ENCODE results near the gene GRM5. TPM values are rescaled to one million over a fixed set of nuclear protein-coding genes. Genes with fewer than 3 reads are reported as not detected.

The GRM5 gene
- total RNA-seq, 3 donors from 2014 or later, result not detected

GRCh38 chr11:88569342-88569741 lies 496.4 kb downstream of the GRM5 start:
- ATAC-seq (no peak), DNase-seq (no peak)
- Histone ChIP-seq H3K36me3 (ENCODE audit: low read depth) (no peaks in the 10 kb centered on the region), H3K9me3 (no peaks in the 10 kb centered on the region), H3K4me3 (no peak overlapping the region), H3K4me1 (ENCODE audit: low read depth) (no peaks in the 10 kb centered on the region)
- no peak for TF ChIP-seq CTCF (IDR thresholded peaks at IDR 0.05)
- intact Hi-C loops (cut with DNase I, micrococcal nuclease), result no loop called here

GRCh38 chr11:88555829-88556202 lies 510.0 kb downstream of the GRM5 start:
- ATAC-seq, result no peak
- no peak overlapping the region for H3K4me3 ChIP-seq
- no peaks in the 10 kb centered on the region for H3K9me3 ChIP-seq
- TF ChIP-seq CTCF (IDR thresholded peaks at IDR 0.05), result no peak
- intact Hi-C loops (cut with DNase I, micrococcal nuclease), result no loop called here
- no peak for DNase-seq
- no peaks in the 10 kb centered on the region for H3K4me1 ChIP-seq (ENCODE audit: low read depth)
- no peaks in the 10 kb centered on the region for H3K36me3 ChIP-seq (ENCODE audit: low read depth)

GRCh38 chr11:88555018-88555828 lies 510.6 kb downstream of the GRM5 start:
- intact Hi-C loops (cut with DNase I, micrococcal nuclease), result no loop called here
- Histone ChIP-seq H3K4me1 (ENCODE audit: low read depth) (no peaks in the 10 kb centered on the region), H3K36me3 (ENCODE audit: low read depth) (no peaks in the 10 kb centered on the region), H3K9me3 (no peaks in the 10 kb centered on the region), H3K4me3 (no peak overlapping the region)
- ATAC-seq (peak; percentile 45), DNase-seq (peak in 1 of 3 donors; percentile 23)
- no peak for TF ChIP-seq CTCF (IDR thresholded peaks at IDR 0.05)

- Histone ChIP-seq H3K36me3 (ENCODE audit: low read depth) (no peaks in the 10 kb centered on the region), H3K4me1 (ENCODE audit: low read depth) (no peaks in the 10 kb centered on the region), H3K4me3 (no peak overlapping the region), H3K9me3 (no peaks in the 10 kb centered on the region)
- ATAC-seq, result no peak
- intact Hi-C loops (cut with DNase I, micrococcal nuclease), result no loop called here
- no peak for TF ChIP-seq CTCF (IDR thresholded peaks at IDR 0.05)
- DNase-seq, result no peak
Observed at GRCh38 chr11:88553204-88553603, 512.6 kb downstream of the GRM5 start.

GRCh38 chr11:88552379-88553062 lies 513.3 kb downstream of the GRM5 start:
- no peak overlapping the region for H3K4me3 ChIP-seq
- no peaks in the 10 kb centered on the region for H3K9me3 ChIP-seq
- peak; percentile 70 for ATAC-seq
- peak; percentile 39 for TF ChIP-seq CTCF (IDR thresholded peaks at IDR 0.05)
- intact Hi-C loops (cut with DNase I, micrococcal nuclease), result no loop called here
- H3K36me3 ChIP-seq (ENCODE audit: low read depth), result no peaks in the 10 kb centered on the region
- DNase-seq, result peak in 2 of 3 donors; percentile 61
- H3K4me1 ChIP-seq (ENCODE audit: low read depth), result no peaks in the 10 kb centered on the region
